Esophagus muscularis mucosa (tissue), 4 donors: ENCODE results near the gene PIGU.

ENCODE experiments used
- EP300 ChIP-seq: sonication (generic); formaldehyde crosslinking; IDR thresholded peaks from one replicate; pipeline ENCODE4 v1.6.1; 2017; ENCODE audit warnings: antibody characterized with exemption
- POLR2A ChIP-seq: fragments of 450-650 bp; IDR thresholded peaks from one replicate; pipeline ENCODE4 v1.6.1; 2017; ENCODE audit warnings: antibody characterized with exemption, moderate library complexity, mild to moderate bottlenecking, low read depth
- POLR2AphosphoS5 ChIP-seq, 2 donors: sonication (generic); formaldehyde crosslinking; IDR thresholded peaks; one replicate each; pipeline ENCODE4 v1.6.1; 2017; ENCODE audit warnings: antibody characterized with exemption in 2 of 2
- TF ChIP-seq, protein P1 (sequence below), 3 experiments: fragments of 200-600 bp in 2 of 3; fragments of 450-650 bp in 1 of 3; sonication (generic) in 2 of 3; IDR thresholded peaks; one replicate each; pipeline ENCODE4 v1.5.1; 2017 to 2019; ENCODE audit warnings: antibody characterized with exemption in 3 of 3, mild to moderate bottlenecking in 2 of 3, moderate library complexity in 1 of 3

DNA sequence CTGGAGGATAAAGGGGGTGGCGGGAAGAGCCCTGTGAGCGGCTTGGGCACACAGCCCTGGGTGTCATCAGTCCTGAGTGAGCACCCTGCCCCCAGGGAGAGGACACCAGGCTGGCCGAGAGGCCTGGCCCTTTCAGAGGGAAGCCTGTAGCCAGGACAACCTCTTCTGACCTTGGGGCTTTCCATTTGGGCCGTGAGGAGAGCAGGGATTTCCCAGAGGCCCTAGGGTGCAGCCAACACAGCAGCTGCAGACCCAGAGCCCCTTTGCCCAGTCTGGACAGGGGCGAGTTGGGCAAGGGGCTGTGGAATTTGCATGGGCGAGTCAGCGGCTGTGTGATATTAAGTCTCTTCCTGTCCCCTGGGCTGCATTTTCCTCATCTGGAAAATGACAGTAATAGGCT, 112.1 kb downstream of the PIGU start:
- TF ChIP-seq, protein P1, sequence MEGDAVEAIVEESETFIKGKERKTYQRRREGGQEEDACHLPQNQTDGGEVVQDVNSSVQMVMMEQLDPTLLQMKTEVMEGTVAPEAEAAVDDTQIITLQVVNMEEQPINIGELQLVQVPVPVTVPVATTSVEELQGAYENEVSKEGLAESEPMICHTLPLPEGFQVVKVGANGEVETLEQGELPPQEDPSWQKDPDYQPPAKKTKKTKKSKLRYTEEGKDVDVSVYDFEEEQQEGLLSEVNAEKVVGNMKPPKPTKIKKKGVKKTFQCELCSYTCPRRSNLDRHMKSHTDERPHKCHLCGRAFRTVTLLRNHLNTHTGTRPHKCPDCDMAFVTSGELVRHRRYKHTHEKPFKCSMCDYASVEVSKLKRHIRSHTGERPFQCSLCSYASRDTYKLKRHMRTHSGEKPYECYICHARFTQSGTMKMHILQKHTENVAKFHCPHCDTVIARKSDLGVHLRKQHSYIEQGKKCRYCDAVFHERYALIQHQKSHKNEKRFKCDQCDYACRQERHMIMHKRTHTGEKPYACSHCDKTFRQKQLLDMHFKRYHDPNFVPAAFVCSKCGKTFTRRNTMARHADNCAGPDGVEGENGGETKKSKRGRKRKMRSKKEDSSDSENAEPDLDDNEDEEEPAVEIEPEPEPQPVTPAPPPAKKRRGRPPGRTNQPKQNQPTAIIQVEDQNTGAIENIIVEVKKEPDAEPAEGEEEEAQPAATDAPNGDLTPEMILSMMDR (IDR thresholded peaks at IDR 0.05) = no peak
- TF ChIP-seq POLR2A (no peak), POLR2AphosphoS5 (IDR thresholded peaks at IDR 0.05) (no peak), EP300 (no peak)
